8988T (cell line): ENCODE measurements around the gene CLCNKB.
A peak's percentile ranks its signal among the peaks of the same experiment; 100 is the strongest.
"Not testable (repeated sequence)": the region's sequence is repeated elsewhere in the genome, so short reads cannot be mapped to it uniquely, and the experiment has no call there.

Experiments
- DNase-seq: peaks from one replicate; pipeline ENCODE4 v3.0.0; 2011

Gene CLCNKB

GRCh38 chr1:16015960-16016901 lies 27.4 kb upstream of the CLCNKB start:
- DNase-seq = no peak

GRCh38 chr1:16017076-16017460 lies 26.5 kb upstream of the CLCNKB start:
- no peak for DNase-seq

- DNase-seq = no peak
These were observed 25.9 kb upstream of the CLCNKB start, which contains the start of gene HSPB7 for GRCh38 chr1:16017461-16018303. Gene HSPB7 (minus strand): TSS chr1:16018043. CDS start chr1:16017963, 80 bp downstream.

GRCh38 chr1:16018308-16018707 lies 25.3 kb upstream of the CLCNKB start:
- DNase-seq = no peak

- DNase-seq = no peak
These were observed 24.6 kb upstream of the CLCNKB start for GRCh38 chr1:16018749-16019643.

- DNase-seq = no peak
These were observed 23.8 kb upstream of the CLCNKB start for GRCh38 chr1:16019644-16020277.

- DNase-seq = no peak
These were observed 23.3 kb upstream of the CLCNKB start for GRCh38 chr1:16020325-16020724.

GRCh38 chr1:16020878-16021277 lies 22.7 kb upstream of the CLCNKB start:
- not testable (repeated sequence) for DNase-seq

- DNase-seq = no peak
These were observed 21.9 kb upstream of the CLCNKB start, which contains the start of gene CLCNKA for GRCh38 chr1:16021681-16022080. Gene CLCNKA (plus strand): TSS chr1:16022036. CDS start chr1:16022620, 584 bp downstream.

GRCh38 chr1:16022393-16022792 lies 21.2 kb upstream of the CLCNKB start:
- no peak for DNase-seq

GRCh38 chr1:16023050-16023653 lies 20.4 kb upstream of the CLCNKB start:
- DNase-seq = no peak

GRCh38 chr1:16026302-16026701 lies 17.3 kb upstream of the CLCNKB start:
- DNase-seq = not testable (repeated sequence)

GRCh38 chr1:16026723-16027484 lies 16.7 kb upstream of the CLCNKB start:
- no peak for DNase-seq

- no peak for DNase-seq
These were observed 15.2 kb upstream of the CLCNKB start for GRCh38 chr1:16028237-16029002.

- DNase-seq = not testable (repeated sequence)
These were observed 14.6 kb upstream of the CLCNKB start for GRCh38 chr1:16029003-16029268.

GRCh38 chr1:16029288-16029687 lies 14.3 kb upstream of the CLCNKB start:
- no peak for DNase-seq

- DNase-seq = no peak
These were observed 12.0 kb upstream of the CLCNKB start for GRCh38 chr1:16031551-16031950.

GRCh38 chr1:16032388-16033102 lies 11.0 kb upstream of the CLCNKB start:
- peak; percentile 91 for DNase-seq

GRCh38 chr1:16033103-16033632 lies 10.4 kb upstream of the CLCNKB start:
- not testable (repeated sequence) for DNase-seq
